ENCODE data around the gene TXNDC11. TPM values are rescaled to one million over a fixed set of nuclear protein-coding genes. Genes with fewer than 3 reads are reported as not detected.

Gene TXNDC11
- total and polyA plus RNA-seq, 9 of the 15 experiments (the other 6 are each of a cell fraction or from before 2014, with no cell fraction given), result 0.66 to 32.6 (median 26.2) TPM

GRCh38 chr16:11635679-11636171 lies 106.9 kb downstream of the TXNDC11 start (continued):
- no peak for TF ChIP-seq NR0B1 (IDR thresholded peaks at IDR 0.05; ENCODE audit: partially characterized antibody)
- TF ChIP-seq CREB3L1 (IDR thresholded peaks at IDR 0.05; ENCODE audit: borderline replicate concordance, low read depth), result no peak

GRCh38 chr16:11635113-11635652 lies 107.5 kb downstream of the TXNDC11 start:
- Histone ChIP-seq H3K9me1 (ENCODE audit: control insufficient read depth, insufficient read depth, low read length) (no peaks in the 10 kb centered on the region), H3K36me3 (ENCODE audit: control insufficient read depth, insufficient read depth, low read length) (no peaks in the 10 kb centered on the region), H3K79me2 (ENCODE audit: control insufficient read depth, insufficient read depth, low read length) (no peaks in the 10 kb centered on the region), H2AFZ (ENCODE audit: low read depth, low read length) (no peak overlapping the region), H3K9me3 (replicated peaks; ENCODE audit: control insufficient read depth, insufficient read depth, low read depth, low read length) (no peaks in the 10 kb centered on the region), H3K4me2 (ENCODE audit: insufficient read depth, low read length) (no peak overlapping the region), H4K20me1 (replicated peaks; ENCODE audit: control insufficient read depth, insufficient read depth, low read length) (no peaks in the 10 kb centered on the region), H3K9ac (ENCODE audit: insufficient read depth in 1 of 2, low read depth in 2 of 2, low read length in 2 of 2) (no peak overlapping the region), H3K4me3 (no peak overlapping the region), H3K27ac (ENCODE audit: extremely low read depth, low read depth, low read length) (no peak overlapping the region), H3K27me3 (ENCODE audit: control insufficient read depth in 2 of 2, insufficient read depth in 2 of 2, low read length in 2 of 2) (peaks cover 3 to 42% of the 10 kb centered on the region in 2 experiments; a peak in 4 of 5 replicates), H3K4me1 (replicated peaks in 1 of 2; ENCODE audit: control insufficient read depth in 2 of 2, insufficient read depth in 2 of 2, low read length in 2 of 2) (peaks cover 0 to 5% of the 10 kb centered on the region in 2 experiments; a peak in 2 of 5 replicates)
- ATAC-seq (no peak), DNase-seq (ENCODE audit: extremely low read depth in 1 of 4, low spot score in 3 of 4) (no peak), FAIRE-seq (no peak)
- CTCF ChIA-PET (ENCODE audit: low intra/inter-chr PET ratio), result interaction anchor here (0.6 kb wide), 1 partner anchor 375 kb away, joined by 3 read pairs; no protein-coding TSS in a partner anchor
- intact Hi-C loops (cut with micrococcal nuclease), result no loop called here
- in situ Hi-C loops (cut with MboI), result no loop called here
- 28% methylated on average over 10 of the region's 10 CpGs for WGBS (ENCODE audit: insufficient coverage, low coverage, missing lambda C conversion rate)
- BruUV-seq (replicated peaks), result no TSS peak
- POLR2A ChIA-PET, result interaction anchor here (1.3 kb wide), 1 partner anchor 30 kb away, joined by 4 read pairs; no protein-coding TSS in a partner anchor
- TF ChIP-seq ZFP1 (CRISPR knock-in tag; IDR thresholded peaks at IDR 0.05), result no peak
- TF ChIP-seq E2F4 (CRISPR knock-in tag; IDR thresholded peaks at IDR 0.05; ENCODE audit: low read depth), result no peak
- no peak for TF ChIP-seq BHLHE40 (IDR thresholded peaks at IDR 0.05; ENCODE audit: low read length)
- TF ChIP-seq MLLT1 (IDR thresholded peaks at IDR 0.05), result no peak
- no peak for TF ChIP-seq POLR2A (conservative IDR thresholded peaks at IDR 0.05)
- no peak for TF ChIP-seq PHTF2 (CRISPR knock-in tag; IDR thresholded peaks at IDR 0.05)
- TF ChIP-seq ZNF212 (CRISPR knock-in tag; IDR thresholded peaks at IDR 0.05), result no peak
- TF ChIP-seq ZNF707 (CRISPR knock-in tag; conservative IDR thresholded peaks at IDR 0.05), result no peak
- TF ChIP-seq IRF2 (CRISPR knock-in tag; IDR thresholded peaks at IDR 0.05), result no peak
- no peak for TF ChIP-seq SLC30A9 (CRISPR knock-in tag; IDR thresholded peaks at IDR 0.05)
- TF ChIP-seq CBX2 (IDR thresholded peaks at IDR 0.05; ENCODE audit: insufficient read depth, low read length, poor library complexity, severe bottlenecking), result no peak
- TF ChIP-seq ZNF512 (tag; IDR thresholded peaks at IDR 0.05), result no peak
